GM12878 (cell line): Measurements from ENCODE around the gene LRP2BP.

Source experiments
- CTCF ChIP-seq, 3 experiments: IDR thresholded peaks in 2 of 3; conservative IDR thresholded peaks in 1 of 3; 2 replicates each; pipeline ENCODE4 v1.5.1; 2011; ENCODE audit warnings: low read depth in 3 of 3, low read length in 3 of 3, mild to moderate bottlenecking in 3 of 3, control low read depth in 2 of 3, moderate library complexity in 2 of 3, inconsistent platforms in 1 of 3, mixed read lengths in 1 of 3; ENCODE audit not compliant: control insufficient read depth in 2 of 3, insufficient read depth in 1 of 3; ENCODE audit errors: extremely low read depth in 1 of 3
- POLR2A ChIP-seq: IDR thresholded peaks from 2 replicates; pipeline ENCODE4 v1.6.1; 2011; ENCODE audit warnings: low read depth, mild to moderate bottlenecking, low read length
- POU2F2 ChIP-seq: IDR thresholded peaks from 3 replicates; pipeline ENCODE4 v1.6.1; 2011; ENCODE audit warnings: low read depth, mild to moderate bottlenecking, low read length, borderline replicate concordance
- ZNF24 ChIP-seq: fragments of 450-650 bp; IDR thresholded peaks from 2 replicates; pipeline ENCODE4 v1.6.1; 2017; ENCODE audit warnings: antibody characterized with exemption, mild to moderate bottlenecking
- ZSCAN29 ChIP-seq: fragments of 450-650 bp; IDR thresholded peaks from 2 replicates; pipeline ENCODE4 v1.6.1; 2017; ENCODE audit warnings: mild to moderate bottlenecking, moderate library complexity

DNA sequence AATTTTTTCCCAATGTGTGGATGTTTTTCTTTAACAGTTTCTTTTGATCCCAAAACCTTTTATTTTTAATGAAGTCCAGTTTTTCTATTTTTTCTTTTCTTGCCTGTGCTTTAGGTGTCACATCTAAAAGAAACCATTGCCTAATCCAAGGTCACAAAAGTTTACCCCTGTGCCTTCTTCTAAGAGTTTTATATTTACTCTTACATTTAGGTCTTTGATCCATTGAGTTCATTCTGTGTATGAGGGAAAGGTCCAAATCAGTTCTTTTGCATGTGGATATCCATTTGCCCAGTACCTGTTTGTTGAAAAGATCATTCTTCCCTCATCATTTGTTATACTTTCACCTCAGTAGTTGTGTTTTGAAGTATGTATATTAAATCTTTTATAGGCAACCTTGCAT is 13.0 kb downstream of the LRP2BP start:
- TF ChIP-seq POU2F2 (no peak), ZNF24 (no peak), ZSCAN29 (no peak), CTCF (IDR thresholded peaks at IDR 0.05 in 2 of 3, conservative IDR thresholded peaks at IDR 0.05 in 1 of 3; ENCODE audit: control insufficient read depth in 2 of 3, extremely low read depth in 1 of 3, insufficient read depth in 1 of 3, low read depth in 3 of 3, low read length in 3 of 3) (no peak), POLR2A (no peak)
